Measurements from ENCODE around the gene PUM1.

GRCh38 chr1:30984165-30984889 is 81.2 kb downstream of the PUM1 start:
- TF ChIP-seq POLR2AphosphoS5 (IDR thresholded peaks at IDR 0.05; ENCODE audit: insufficient read depth in 1 of 2, low read depth in 1 of 2) (no peak), POLR2A (IDR thresholded peaks at IDR 0.05) (no peak)
- TF ChIP-seq, protein P1, sequence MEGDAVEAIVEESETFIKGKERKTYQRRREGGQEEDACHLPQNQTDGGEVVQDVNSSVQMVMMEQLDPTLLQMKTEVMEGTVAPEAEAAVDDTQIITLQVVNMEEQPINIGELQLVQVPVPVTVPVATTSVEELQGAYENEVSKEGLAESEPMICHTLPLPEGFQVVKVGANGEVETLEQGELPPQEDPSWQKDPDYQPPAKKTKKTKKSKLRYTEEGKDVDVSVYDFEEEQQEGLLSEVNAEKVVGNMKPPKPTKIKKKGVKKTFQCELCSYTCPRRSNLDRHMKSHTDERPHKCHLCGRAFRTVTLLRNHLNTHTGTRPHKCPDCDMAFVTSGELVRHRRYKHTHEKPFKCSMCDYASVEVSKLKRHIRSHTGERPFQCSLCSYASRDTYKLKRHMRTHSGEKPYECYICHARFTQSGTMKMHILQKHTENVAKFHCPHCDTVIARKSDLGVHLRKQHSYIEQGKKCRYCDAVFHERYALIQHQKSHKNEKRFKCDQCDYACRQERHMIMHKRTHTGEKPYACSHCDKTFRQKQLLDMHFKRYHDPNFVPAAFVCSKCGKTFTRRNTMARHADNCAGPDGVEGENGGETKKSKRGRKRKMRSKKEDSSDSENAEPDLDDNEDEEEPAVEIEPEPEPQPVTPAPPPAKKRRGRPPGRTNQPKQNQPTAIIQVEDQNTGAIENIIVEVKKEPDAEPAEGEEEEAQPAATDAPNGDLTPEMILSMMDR (IDR thresholded peaks at IDR 0.05) = no peak

All from vagina (tissue), 2 donors.